GM12873 (cell line): Measurements from ENCODE around the gene FHL1.

Source experiments
- TF ChIP-seq, protein P1 (sequence below): IDR thresholded peaks from 2 replicates; pipeline ENCODE4 v1.5.1; 2012; ENCODE audit warnings: low read depth, mild to moderate bottlenecking, moderate library complexity, low read length, control low read depth; ENCODE audit not compliant: insufficient read depth; ENCODE audit errors: missing control alignments

FHL1 gene

DNA sequence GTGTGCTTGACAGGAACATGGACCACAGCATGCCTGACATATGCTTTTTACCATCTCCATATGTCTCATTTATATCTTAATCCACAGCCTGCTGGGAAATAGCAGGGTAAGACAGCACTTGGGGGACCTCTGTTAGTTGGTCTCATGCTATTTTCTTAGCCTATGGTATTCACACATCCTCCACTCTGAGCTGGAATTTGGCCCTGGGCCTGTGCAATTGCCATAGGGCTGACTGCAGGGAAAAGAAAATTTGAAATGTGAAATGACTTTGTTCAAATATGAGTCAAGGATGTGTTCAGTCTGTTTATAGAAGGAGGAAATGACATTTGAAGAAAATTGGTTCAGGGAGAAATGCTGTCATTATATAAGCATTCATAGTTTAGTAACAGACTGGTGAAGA, 113.4 kb downstream of the FHL1 start:
- TF ChIP-seq, protein P1, sequence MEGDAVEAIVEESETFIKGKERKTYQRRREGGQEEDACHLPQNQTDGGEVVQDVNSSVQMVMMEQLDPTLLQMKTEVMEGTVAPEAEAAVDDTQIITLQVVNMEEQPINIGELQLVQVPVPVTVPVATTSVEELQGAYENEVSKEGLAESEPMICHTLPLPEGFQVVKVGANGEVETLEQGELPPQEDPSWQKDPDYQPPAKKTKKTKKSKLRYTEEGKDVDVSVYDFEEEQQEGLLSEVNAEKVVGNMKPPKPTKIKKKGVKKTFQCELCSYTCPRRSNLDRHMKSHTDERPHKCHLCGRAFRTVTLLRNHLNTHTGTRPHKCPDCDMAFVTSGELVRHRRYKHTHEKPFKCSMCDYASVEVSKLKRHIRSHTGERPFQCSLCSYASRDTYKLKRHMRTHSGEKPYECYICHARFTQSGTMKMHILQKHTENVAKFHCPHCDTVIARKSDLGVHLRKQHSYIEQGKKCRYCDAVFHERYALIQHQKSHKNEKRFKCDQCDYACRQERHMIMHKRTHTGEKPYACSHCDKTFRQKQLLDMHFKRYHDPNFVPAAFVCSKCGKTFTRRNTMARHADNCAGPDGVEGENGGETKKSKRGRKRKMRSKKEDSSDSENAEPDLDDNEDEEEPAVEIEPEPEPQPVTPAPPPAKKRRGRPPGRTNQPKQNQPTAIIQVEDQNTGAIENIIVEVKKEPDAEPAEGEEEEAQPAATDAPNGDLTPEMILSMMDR: no peak
